ENCODE data around the gene KRT34. TPM values are rescaled to one million over a fixed set of nuclear protein-coding genes. Genes with fewer than 3 reads are reported as not detected.

KRT34 gene
- total RNA-seq, 1 donor from 2014 or later = not detected

- Histone ChIP-seq H3K27ac (no peak overlapping the region), H3K9me3 (ENCODE audit: low read depth) (no peaks in the 10 kb centered on the region), H3K4me1 (no peaks in the 10 kb centered on the region), H3K9ac (no peak overlapping the region), H2AFZ (replicated peaks) (no peak overlapping the region), H3K4me2 (no peak overlapping the region), H3K79me2 (ENCODE audit: low read depth) (no peaks in the 10 kb centered on the region), H4K20me1 (ENCODE audit: low read depth) (no peaks in the 10 kb centered on the region), H3K36me3 (no peaks in the 10 kb centered on the region), H3K27me3 (no peaks in the 10 kb centered on the region), H3F3A (ENCODE audit: low read depth) (no peaks in the 10 kb centered on the region), H3K4me3 (no peak overlapping the region)
- Mint-ChIP-seq H3K27me3 (ENCODE audit: insufficient read depth, low read depth) (peaks cover 8% of the 10 kb centered on the region), H3K4me1 (peaks cover 4% of the 10 kb centered on the region), H3K36me3 (no peaks in the 10 kb centered on the region), H3K27ac (no peak overlapping the region), H3K4me3 (no peak overlapping the region), H3K9me3 (peaks cover 3% of the 10 kb centered on the region)
- no peak for DNase-seq (ENCODE audit: low spot score)
- TF ChIP-seq EZH2 (IDR thresholded peaks at IDR 0.05) = no peak
- no peak for TF ChIP-seq CTCF (IDR thresholded peaks at IDR 0.05)
- no peak for TF ChIP-seq EZH2phosphoT487 (IDR thresholded peaks at IDR 0.05)
These were observed 10.2 kb upstream of the KRT34 start for GRCh38 chr17:41392278-41392677.

GRCh38 chr17:41391535-41391934, 9.4 kb upstream of the KRT34 start:
- Mint-ChIP-seq H3K9me3 (peaks cover 8% of the 10 kb centered on the region), H3K4me1 (peaks cover 4% of the 10 kb centered on the region), H3K36me3 (no peaks in the 10 kb centered on the region), H3K27ac (no peak overlapping the region), H3K27me3 (ENCODE audit: insufficient read depth, low read depth) (peaks cover 8% of the 10 kb centered on the region), H3K4me3 (no peak overlapping the region)
- Histone ChIP-seq H3K9me3 (ENCODE audit: low read depth) (no peaks in the 10 kb centered on the region), H3K4me1 (no peaks in the 10 kb centered on the region), H3K36me3 (no peaks in the 10 kb centered on the region), H3K9ac (no peak overlapping the region), H3K4me3 (no peak overlapping the region), H3K27me3 (no peaks in the 10 kb centered on the region), H3F3A (ENCODE audit: low read depth) (no peaks in the 10 kb centered on the region), H3K27ac (no peak overlapping the region), H3K79me2 (ENCODE audit: low read depth) (no peaks in the 10 kb centered on the region), H4K20me1 (ENCODE audit: low read depth) (no peaks in the 10 kb centered on the region), H2AFZ (replicated peaks) (no peak overlapping the region), H3K4me2 (no peak overlapping the region)
- DNase-seq (ENCODE audit: low spot score) = no peak
- TF ChIP-seq EZH2 (IDR thresholded peaks at IDR 0.05) (no peak), CTCF (IDR thresholded peaks at IDR 0.05) (no peak), EZH2phosphoT487 (IDR thresholded peaks at IDR 0.05) (no peak)

GRCh38 chr17:41390411-41390938, 8.4 kb upstream of the KRT34 start:
- Histone ChIP-seq H2AFZ (replicated peaks) (no peak overlapping the region), H3K4me2 (no peak overlapping the region), H4K20me1 (ENCODE audit: low read depth) (no peaks in the 10 kb centered on the region), H3F3A (ENCODE audit: low read depth) (no peaks in the 10 kb centered on the region), H3K4me1 (no peaks in the 10 kb centered on the region), H3K36me3 (no peaks in the 10 kb centered on the region), H3K9ac (no peak overlapping the region), H3K9me3 (ENCODE audit: low read depth) (no peaks in the 10 kb centered on the region), H3K27ac (no peak overlapping the region), H3K4me3 (no peak overlapping the region), H3K79me2 (ENCODE audit: low read depth) (no peaks in the 10 kb centered on the region), H3K27me3 (no peaks in the 10 kb centered on the region)
- peaks cover 4% of the 10 kb centered on the region for H3K4me1 Mint-ChIP-seq
- no peak for DNase-seq (ENCODE audit: low spot score)
- no peaks in the 10 kb centered on the region for H3K36me3 Mint-ChIP-seq
- H3K9me3 Mint-ChIP-seq = peaks cover 8% of the 10 kb centered on the region
- no peak overlapping the region for H3K4me3 Mint-ChIP-seq
- no peak overlapping the region for H3K27ac Mint-ChIP-seq
- TF ChIP-seq EZH2phosphoT487 (IDR thresholded peaks at IDR 0.05) = no peak
- TF ChIP-seq EZH2 (IDR thresholded peaks at IDR 0.05) = no peak
- peaks cover 8% of the 10 kb centered on the region for H3K27me3 Mint-ChIP-seq (ENCODE audit: insufficient read depth, low read depth)

- H3K4me1 ChIP-seq = no peaks in the 10 kb centered on the region
- H3K9me3 Mint-ChIP-seq = peaks cover 8% of the 10 kb centered on the region
- no peaks in the 10 kb centered on the region for H3K27me3 ChIP-seq
- H3K4me1 Mint-ChIP-seq = peaks cover 4% of the 10 kb centered on the region
- H4K20me1 ChIP-seq (ENCODE audit: low read depth) = no peaks in the 10 kb centered on the region
- H3K9me3 ChIP-seq (ENCODE audit: low read depth) = no peaks in the 10 kb centered on the region
- no peak overlapping the region for H3K27ac ChIP-seq
- no peak overlapping the region for H3K4me3 Mint-ChIP-seq
- no peak overlapping the region for H3K4me3 ChIP-seq
- H3K36me3 Mint-ChIP-seq = no peaks in the 10 kb centered on the region
- no peaks in the 10 kb centered on the region for H3F3A ChIP-seq (ENCODE audit: low read depth)
- H3K27me3 Mint-ChIP-seq (ENCODE audit: insufficient read depth, low read depth) = peaks cover 8% of the 10 kb centered on the region
- H3K79me2 ChIP-seq (ENCODE audit: low read depth) = no peaks in the 10 kb centered on the region
- DNase-seq (ENCODE audit: low spot score) = no peak
- no peaks in the 10 kb centered on the region for H3K36me3 ChIP-seq
- H3K27ac Mint-ChIP-seq = no peak overlapping the region
- H3K9ac ChIP-seq = no peak overlapping the region
- TF ChIP-seq EZH2 (IDR thresholded peaks at IDR 0.05) (no peak), EZH2phosphoT487 (IDR thresholded peaks at IDR 0.05) (no peak), CTCF (IDR thresholded peaks at IDR 0.05) (no peak)
- no peak overlapping the region for H3K4me2 ChIP-seq
- H2AFZ ChIP-seq (replicated peaks) = no peak overlapping the region
These were observed 5.6 kb upstream of the KRT34 start for GRCh38 chr17:41387670-41388069.

All from neural progenitor cell (in vitro differentiated cells).